Daoy (cell line): Measurements from ENCODE around the gene MAD2L2. TPM values are rescaled to one million over a fixed set of nuclear protein-coding genes. Genes with fewer than 3 reads are reported as not detected.
A peak's percentile ranks its signal among the peaks of the same experiment; 100 is the strongest.

Experiments
- DNase-seq: peaks from one replicate; pipeline ENCODE4 v3.0.0-alpha.2; 2015; ENCODE audit warnings: low read depth
- total RNA-seq: library from RNA; depleted of rRNA; stranded (reverse); fragments of >200 nt; shearing (Covaris generic); gene quantifications from 2 replicates; pipeline ENCODE4 v1.2.3, GENCODE V29; 2014

Gene MAD2L2
- total RNA-seq, 1 experiment from 2014 or later, result 91.7 TPM

GRCh38 chr1:11682287-11682771 lies 1.4 kb upstream of the MAD2L2 start:
- no peak for DNase-seq

DNA sequence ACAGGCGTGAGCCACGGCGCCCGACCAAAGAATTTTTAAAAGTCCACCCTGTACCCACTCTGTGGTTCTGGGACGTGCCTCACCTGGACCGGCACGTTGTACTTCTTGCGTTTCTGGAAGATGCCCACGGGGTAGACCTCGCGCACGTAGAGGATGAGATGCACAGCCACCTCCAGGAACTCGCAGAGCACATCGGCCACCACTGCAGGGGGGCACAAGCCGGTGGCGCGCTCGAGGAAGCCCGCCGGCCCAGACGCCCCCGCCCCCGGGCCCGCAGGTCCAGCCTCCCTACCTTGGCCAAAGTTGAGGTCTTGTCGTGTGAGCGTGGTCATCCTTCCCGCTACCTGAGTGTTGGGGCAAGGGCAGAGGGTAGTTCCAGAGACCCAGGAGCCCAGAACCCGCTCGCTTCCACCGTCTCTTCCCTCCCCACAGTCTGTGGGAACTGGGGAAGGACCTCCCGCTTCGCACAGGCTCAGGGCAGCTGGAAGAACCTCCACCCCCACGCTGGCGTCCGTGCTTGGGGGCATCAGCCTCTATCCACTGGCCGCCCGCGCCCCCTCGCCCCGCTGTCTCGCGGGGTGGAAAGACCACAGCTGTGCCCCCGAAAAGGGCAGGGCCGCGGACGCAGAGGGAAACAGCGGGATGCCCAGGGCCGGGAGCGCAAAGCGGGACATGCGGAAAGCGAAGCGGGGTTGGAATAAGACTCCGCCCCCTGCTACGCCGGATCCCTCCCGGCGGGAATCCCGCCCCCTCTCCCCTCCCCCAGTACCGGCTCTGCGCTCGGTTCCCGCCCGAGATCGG lies 478 bp downstream of the MAD2L2 start:
- no peak for DNase-seq

DNA sequence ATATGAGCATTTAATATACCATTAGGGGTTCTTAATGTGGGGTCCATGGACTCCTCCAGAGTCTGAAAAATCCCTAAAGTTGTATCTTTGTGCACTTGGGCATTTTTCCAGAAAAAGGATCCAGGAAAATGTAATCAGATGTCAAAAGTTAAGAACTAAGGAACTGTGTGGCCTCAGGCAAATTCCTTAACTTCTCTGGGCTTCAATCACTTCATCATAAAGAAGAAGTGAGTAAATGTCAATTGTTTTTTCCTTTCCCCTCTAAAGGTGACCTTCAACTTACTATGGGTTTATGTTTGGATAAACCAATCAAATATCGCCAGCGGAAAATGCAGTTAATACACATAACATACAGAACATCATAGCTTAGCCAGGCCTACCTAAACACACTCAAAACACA lies 2.5 kb downstream of the MAD2L2 start:
- DNase-seq, result no peak

DNA sequence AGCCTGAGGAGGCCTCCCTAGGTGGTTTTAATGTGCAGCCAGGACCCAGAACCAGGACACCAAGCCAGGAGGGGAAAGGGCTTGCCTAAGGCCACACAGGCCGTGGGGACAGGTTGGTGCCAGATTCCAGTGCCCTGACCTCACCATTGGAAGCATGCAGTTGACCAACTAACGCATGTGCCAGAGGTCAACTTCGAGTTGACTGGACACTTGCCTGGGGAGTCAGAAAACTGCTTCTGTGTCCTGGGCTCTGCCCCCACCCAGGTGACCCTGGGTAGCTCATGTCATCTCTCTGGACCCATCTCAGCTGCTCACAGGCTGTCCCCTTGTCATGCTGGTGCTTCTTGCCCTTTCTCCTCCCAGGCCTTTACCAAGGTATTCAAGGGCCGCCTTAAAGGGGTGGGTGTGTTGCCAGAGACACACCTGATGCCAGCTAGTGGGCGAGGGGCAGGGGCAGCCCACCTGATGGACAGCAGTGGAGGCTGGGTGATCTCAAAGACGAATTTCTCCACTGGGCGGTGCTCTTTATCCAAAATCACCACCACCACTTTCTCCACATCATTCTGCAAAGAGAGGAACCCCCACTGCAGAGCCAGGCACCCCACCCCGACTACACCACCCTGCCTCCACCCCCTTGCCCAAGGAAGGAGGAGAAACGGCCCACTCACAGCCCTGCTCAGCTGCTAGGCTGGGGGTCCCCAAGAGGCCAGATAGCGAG lies 4.4 kb downstream of the MAD2L2 start:
- no peak for DNase-seq

DNA sequence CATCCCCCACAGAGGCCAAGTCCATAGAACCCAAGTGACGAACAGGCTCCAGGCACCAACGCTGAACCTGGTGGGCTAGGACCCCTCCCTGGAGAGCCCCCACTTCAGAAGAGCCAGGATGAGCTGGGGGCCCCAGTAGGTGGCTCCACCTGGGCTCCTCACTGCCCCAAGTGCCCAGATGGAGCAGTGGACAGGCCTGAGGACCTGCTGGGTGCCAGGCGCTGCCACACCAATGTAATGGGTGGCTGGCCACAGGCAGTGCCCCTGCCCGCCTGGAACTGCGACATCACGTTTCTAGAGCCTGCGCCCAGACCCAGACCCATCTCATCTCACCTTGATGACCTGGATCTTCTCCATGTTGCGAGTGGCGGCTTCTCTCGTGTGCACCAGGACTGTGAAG lies 5.6 kb downstream of the MAD2L2 start:
- DNase-seq, result no peak

GRCh38 chr1:11674488-11674887 lies 6.5 kb downstream of the MAD2L2 start:
- no peak for DNase-seq

DNA sequence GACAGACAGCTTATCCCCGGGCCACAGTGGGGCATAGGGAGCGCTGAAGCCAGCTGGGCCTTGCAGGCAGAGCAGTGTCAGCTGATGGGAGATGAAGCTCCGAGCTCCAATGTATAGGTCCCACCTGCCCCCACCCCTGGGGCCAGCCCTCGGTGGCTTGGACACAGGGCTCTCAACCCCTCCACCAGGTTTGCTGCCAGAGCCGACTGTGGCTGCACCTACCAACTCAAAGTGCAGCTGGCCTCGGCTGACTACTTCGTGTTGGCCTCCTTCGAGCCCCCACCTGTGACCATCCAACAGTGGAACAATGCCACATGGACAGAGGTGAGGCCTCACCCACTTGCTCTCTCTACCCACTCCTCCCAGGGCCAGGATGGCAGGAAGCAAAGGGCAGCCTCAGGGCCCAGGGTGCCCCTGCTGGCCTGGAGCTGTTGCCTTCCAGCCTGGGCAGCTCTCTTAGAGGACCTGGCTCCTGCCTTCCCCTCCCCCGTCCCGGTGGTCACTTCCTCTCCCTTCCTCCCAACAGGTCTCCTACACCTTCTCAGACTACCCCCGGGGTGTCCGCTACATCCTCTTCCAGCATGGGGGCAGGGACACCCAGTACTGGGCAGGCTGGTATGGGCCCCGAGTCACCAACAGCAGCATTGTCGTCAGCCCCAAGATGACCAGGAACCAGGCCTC lies 7.7 kb downstream of the MAD2L2 start:
- DNase-seq, result no peak

DNA sequence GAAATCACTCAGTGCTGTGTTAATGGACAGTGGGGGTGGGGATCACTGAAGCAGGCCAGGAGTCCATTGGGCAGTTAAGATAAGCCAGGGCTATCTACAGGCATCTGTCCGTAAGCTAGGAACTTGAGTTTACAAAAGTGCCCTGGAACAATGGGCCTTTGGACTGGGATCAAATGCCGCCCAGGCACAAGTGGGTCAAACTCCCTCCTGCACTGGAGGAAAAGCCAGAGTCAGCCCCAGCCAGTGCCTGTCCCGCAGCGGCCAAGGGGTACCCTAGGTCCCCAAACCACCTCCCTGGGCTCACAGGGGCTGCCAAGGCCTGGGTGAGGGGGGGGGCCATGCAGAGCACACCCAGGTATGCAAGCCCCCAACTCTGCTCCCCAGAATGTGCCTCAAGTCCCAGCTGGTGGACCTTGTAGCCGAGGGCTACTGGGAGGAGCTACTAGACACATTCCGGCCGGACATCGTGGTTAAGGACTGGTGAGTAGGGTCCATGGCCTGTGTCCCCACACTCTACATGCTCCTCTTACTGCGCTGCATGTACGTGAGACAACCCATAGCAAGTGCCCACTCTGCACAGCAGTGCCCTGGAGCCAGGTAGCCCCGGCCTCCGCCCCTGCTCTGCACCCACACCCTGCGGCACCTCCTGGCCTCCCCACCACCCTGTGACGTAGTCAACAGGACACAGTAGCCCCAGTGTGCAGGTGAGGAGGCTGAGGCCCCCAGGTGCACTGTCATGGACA lies 9.2 kb downstream of the MAD2L2 start:
- no peak for DNase-seq

GRCh38 chr1:11671205-11671543 lies 9.8 kb downstream of the MAD2L2 start:
- DNase-seq, result no peak

DNA sequence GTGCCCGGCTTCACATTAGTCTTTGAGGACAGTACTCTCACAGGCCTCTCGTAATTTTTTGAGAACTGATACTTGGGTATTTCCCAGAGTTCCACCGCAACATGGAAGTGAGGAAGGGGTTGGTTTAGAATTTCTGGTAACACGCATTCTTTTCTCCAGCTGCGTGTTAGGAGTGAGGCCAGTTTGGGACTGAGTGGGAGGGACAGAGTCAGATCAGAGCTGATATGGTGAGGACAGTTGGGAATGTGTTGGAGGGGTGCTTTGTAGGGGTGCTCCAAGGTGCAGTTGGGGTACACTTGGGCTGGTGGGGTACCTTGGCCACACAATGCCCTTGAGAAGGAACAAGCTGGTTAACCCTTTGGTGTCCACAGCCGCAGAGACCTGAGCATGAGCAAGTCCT lies 10.2 kb downstream of the MAD2L2 start:
- DNase-seq, result no peak

- DNase-seq, result no peak
Observed at GRCh38 chr1:11668516-11668915, 12.4 kb downstream of the MAD2L2 start.

DNA sequence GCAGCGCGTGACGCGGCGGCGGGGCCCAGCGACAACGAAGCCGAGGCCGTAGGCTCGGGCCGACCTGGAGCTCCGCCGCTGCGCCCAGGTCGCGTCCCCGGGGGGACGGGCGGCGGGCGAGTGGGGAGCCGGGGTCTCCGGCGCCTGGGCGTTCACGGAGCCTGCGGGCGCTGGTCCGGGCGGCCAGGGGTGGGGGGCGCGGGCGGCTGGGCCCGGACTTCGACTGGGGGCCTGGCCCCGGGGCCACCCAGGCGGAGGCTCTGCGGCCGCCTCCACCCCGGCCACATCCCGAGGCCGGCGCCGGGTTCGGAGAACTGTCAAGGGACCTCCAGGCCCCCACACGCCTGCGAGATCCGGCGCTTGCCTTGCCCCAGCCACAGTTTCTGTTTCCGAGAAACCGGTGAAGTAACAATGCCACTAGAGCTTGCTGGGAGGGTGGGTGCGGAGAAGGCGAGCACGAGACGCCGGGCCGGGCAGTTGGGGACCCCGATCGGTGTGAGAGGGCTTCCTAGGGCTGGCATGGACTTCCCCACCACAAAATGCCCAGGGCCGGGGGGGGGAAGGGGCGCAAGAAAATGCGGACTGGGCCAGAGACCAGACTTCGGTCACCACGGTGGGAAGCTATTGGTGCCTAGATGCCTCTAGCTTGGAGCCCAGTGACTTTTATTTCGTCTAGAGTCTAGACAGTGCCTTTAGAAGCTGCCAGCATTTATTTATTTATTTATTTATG lies 16.4 kb downstream of the MAD2L2 start:
- DNase-seq, result peak; percentile 25

DNA sequence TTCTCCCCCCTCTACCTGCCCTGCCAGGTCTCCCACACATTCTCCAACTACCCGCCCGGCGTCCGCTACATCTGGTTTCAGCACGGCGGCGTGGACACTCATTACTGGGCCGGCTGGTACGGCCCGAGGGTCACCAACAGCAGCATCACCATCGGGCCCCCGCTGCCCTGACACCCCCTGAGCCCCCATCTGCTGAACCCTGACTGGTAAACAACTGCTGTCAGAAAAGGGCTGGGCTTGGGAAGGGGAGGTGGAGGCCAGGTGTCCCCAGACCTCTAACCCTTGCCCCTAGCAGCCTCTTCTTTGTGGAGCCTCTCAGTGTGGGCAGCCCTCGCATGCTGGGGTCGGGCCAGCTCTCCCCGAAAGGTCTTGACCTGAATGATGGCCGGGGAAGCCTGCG lies 19.8 kb downstream of the MAD2L2 start:
- DNase-seq, result no peak

DNA sequence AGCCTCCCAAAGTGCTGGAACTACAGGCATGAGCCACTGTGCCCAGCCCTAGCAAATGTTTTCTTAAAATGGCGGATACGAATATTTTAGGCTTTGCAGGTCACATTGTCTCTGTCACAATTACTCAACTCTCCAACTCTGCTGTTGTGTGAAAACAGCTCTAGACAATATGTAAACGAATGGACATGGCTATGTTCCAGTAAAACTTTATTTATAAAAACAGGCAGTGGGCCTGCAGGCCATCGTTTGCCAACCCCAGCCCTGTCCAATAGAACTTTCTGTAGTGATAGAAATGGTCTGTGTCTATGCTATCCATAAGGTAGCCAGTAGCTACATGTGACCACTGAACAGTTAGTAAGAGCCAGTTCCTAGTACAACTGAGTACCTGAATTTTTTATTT lies 21.2 kb downstream of the MAD2L2 start:
- DNase-seq, result no peak

DNA sequence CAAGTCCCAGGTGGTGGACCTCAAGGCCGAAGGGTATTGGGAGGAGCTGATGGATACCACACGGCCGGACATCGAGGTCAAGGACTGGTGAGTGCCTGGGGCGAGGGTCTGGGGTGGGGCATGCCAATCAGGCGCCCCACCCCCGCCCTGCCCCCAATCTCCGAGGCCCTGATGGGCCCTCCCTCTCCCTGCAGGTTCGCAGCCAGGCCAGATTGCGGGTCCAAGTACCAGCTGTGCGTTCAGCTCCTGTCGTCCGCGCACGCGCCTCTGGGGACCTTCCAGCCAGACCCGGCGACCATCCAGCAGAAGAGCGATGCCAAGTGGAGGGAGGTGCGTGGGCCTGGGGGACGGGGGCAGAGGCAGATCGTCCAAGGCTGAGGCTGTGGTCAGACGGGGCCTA lies 22.4 kb downstream of the MAD2L2 start:
- no peak for DNase-seq

DNA sequence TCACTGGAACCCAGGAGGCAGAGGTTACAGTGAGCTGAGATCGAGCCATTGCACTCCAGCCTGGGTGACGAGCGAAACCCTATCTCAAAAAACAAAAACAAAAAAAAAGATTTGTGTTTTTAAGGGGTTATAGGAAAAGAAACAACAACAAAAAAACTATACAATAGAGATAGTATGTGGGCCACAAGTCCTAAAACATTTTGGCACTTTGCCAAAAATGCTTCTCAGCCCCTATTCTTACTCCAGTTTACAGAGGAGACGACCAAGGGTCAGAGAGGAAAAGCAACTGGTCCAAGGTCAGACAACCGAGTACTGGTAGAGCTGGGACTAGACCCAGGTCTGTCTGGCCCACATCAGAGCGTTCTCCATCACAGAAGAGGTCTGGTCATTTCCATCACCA lies 23.3 kb downstream of the MAD2L2 start:
- no peak for DNase-seq

DNA sequence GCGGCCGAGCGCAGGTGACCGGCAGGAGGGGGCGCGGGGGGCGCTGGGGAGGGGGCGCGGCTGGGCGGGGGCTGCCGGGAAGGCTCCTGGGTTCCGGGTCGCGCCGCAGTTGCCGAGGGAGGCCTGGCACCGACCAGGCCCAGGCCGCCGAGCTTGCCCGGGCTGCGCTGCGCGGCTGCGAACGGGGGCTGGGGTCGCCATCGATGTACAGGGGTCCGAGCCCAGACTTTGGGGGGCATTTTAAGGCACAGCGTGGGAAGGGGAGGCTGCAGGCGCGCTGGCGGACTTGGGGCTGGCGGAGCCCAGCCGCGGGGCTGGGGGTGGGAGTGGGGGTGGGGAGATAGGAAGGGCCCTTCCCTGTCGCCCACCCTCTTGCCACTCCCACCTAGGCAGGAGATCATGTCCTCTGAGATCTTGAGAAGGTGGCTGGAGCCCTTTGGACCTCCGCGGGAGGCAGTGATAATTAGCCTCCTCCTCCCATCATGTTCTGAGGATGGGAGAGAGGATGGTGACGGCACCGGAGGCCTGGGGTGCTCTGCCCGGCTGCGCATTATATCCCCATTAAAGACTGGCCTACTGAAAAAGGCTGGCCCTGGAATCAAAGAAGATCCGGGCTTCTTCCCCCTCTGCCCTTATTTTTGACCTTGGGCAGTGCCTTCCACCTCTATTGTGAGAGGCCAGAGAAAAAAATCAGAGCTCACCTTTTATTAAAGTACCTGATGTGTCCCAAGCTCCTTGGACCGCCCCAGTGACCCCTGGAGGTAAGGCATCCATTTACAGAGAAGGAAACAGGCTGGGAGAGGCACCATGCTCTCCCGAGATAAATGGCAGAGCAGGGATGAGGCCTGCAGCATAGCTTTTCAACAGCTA lies 25.8 kb downstream of the MAD2L2 start:
- no peak for DNase-seq

GRCh38 chr1:11654137-11654938 lies 26.6 kb downstream of the MAD2L2 start, which contains the start of the genes FBXO2 and FBXO44:
FBXO2 (minus strand) TSS chr1:11654429; CDS start chr1:11654340, 89 bp downstream.
FBXO44 (plus strand) TSS chr1:11654877; CDS start chr1:11655836, 959 bp downstream.
- peak; percentile 40 for DNase-seq

DNA sequence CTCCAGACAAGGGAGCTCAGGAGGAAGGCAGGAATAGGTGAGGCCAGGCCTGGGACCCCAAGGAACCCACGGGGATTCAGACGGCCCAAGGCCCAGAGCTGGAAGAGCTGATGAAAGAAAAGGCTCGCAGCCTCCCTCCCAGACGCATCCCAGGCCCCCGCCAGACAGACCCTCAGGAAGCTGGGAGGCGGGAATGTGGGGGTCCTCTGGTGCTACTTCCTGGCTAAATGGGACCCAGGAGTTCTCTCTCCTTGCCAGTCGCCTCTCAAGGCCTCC lies 27.1 kb downstream of the MAD2L2 start:
- DNase-seq, result no peak
